DND-41 (cell line): Measurements from ENCODE around the gene CCL24.
"Not testable (repeated sequence)": the region's sequence is repeated elsewhere in the genome, so short reads cannot be mapped to it uniquely, and the experiment has no call there.

Experiments used
- EZH2 ChIP-seq: IDR thresholded peaks from 3 replicates; pipeline ENCODE4 v1.6.1; 2012; ENCODE audit warnings: borderline replicate concordance, low read depth, mild to moderate bottlenecking, moderate library complexity, low read length, inconsistent platforms; ENCODE audit not compliant: severe bottlenecking
- TF ChIP-seq, protein P1 (sequence below): IDR thresholded peaks from 2 replicates; pipeline ENCODE4 v1.5.1; 2012; ENCODE audit warnings: borderline replicate concordance, low read length, moderate library complexity, mild to moderate bottlenecking; ENCODE audit not compliant: poor library complexity, severe bottlenecking; ENCODE audit errors: extremely low read depth

DNA sequence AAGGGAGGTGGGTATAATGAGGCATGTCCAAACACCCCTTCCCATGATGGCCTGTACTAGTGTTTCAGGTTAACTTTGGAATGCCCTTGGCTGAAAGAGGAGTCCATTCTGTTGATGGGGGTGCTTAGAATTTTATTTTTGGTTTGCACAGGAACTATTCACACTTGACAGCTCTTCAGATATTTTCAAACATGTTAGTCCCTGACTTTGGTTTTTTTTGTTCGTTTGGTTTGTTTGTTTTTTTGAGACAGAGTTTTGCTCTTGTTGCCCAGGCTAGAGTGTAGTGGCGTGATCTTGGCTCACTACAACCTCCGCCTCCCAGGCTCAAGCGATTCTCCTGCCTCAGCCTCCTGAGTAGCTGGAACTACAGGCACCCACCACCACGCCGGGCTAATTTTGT, 31.5 kb upstream of the CCL24 start:
- TF ChIP-seq, protein P1, sequence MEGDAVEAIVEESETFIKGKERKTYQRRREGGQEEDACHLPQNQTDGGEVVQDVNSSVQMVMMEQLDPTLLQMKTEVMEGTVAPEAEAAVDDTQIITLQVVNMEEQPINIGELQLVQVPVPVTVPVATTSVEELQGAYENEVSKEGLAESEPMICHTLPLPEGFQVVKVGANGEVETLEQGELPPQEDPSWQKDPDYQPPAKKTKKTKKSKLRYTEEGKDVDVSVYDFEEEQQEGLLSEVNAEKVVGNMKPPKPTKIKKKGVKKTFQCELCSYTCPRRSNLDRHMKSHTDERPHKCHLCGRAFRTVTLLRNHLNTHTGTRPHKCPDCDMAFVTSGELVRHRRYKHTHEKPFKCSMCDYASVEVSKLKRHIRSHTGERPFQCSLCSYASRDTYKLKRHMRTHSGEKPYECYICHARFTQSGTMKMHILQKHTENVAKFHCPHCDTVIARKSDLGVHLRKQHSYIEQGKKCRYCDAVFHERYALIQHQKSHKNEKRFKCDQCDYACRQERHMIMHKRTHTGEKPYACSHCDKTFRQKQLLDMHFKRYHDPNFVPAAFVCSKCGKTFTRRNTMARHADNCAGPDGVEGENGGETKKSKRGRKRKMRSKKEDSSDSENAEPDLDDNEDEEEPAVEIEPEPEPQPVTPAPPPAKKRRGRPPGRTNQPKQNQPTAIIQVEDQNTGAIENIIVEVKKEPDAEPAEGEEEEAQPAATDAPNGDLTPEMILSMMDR: not testable (repeated sequence)
- TF ChIP-seq EZH2: not testable (repeated sequence)
